Esophagus squamous epithelium (tissue), 5 donors: ENCODE results near the gene PGLYRP4. TPM values are rescaled to one million over a fixed set of nuclear protein-coding genes. Genes with fewer than 3 reads are reported as not detected.
"Not testable (repeated sequence)": the region's sequence is repeated elsewhere in the genome, so short reads cannot be mapped to it uniquely, and the experiment has no call there.

Source experiments
- DNase-seq: peaks from one replicate; lab custom pipeline; 2025; lab: John Stamatoyannopoulos, UW
- H3K27ac ChIP-seq, 4 donors: fragments of 200-600 bp; sonication (generic); one replicate each; pipeline ENCODE4 v1.5.1; 2016 to 2019; ENCODE audit warnings: mild to moderate bottlenecking in 1 of 4
- H3K27me3 ChIP-seq, 4 donors: fragments of 200-600 bp; sonication (generic); 1 replicate in 3 of 4; 2 replicates in 1 of 4; pipeline versions ENCODE4 v1.5.1 to v1.6.0; 2017 to 2021; ENCODE audit warnings: antibody characterized with exemption in 1 of 4
- H3K36me3 ChIP-seq, 3 donors: fragments of 200-600 bp; sonication (generic); one replicate each; pipeline ENCODE4 v1.5.1; 2016 to 2019
- H3K4me1 ChIP-seq, 3 donors: fragments of 200-600 bp; sonication (generic); one replicate each; pipeline ENCODE4 v1.5.1; 2017 to 2019
- H3K4me3 ChIP-seq, 4 donors: fragments of 200-600 bp; sonication (generic); 1 replicate in 3 of 4; 2 replicates in 1 of 4; pipeline ENCODE4 v1.5.1; 2016 to 2019; ENCODE audit warnings: mild to moderate bottlenecking in 2 of 4, moderate library complexity in 1 of 4
- H3K9me3 ChIP-seq, 3 donors: fragments of 200-600 bp; sonication (generic); one replicate each; pipeline ENCODE4 v1.5.1; 2016 to 2019
- POLR2A ChIP-seq, 4 donors: fragments of 450-650 bp; IDR thresholded peaks; one replicate each; pipeline ENCODE4 v1.6.1; 2017; ENCODE audit warnings: antibody characterized with exemption in 4 of 4, mild to moderate bottlenecking in 4 of 4, moderate library complexity in 3 of 4
- WGBS, 2 donors: methylation state at CpG; one replicate each; pipeline ENCODE4 v1.1.5; 2018; 5-methylcytosine and 5-hydroxymethylcytosine counted together
- intact Hi-C: fragments of 100-400 bp; cut with DNase I; formaldehyde crosslinking; loops from one replicate; pipeline ENCODE4 v1.15.0; 2022
- total RNA-seq, 4 donors: library from RNA; depleted of rRNA; stranded (reverse); fragments of >200 nt; gene quantifications; one replicate each; pipeline ENCODE4 v1.1.0, GENCODE V29; 2016
- TF ChIP-seq, protein P1 (sequence below), 6 experiments: fragments of 450-650 bp in 4 of 6; fragments of 200-600 bp in 2 of 6; sonication (generic) in 2 of 6; IDR thresholded peaks; one replicate each; pipeline ENCODE4 v1.5.1; 2016 to 2019; ENCODE audit warnings: antibody characterized with exemption in 6 of 6, mild to moderate bottlenecking in 4 of 6, moderate library complexity in 4 of 6
- donor health status: DM: yes; HTN: yes; CAD: no.

Gene PGLYRP4
- total RNA-seq, 4 donors from 2014 or later, result 4.2 to 15.1 (median 6.9) TPM

DNA sequence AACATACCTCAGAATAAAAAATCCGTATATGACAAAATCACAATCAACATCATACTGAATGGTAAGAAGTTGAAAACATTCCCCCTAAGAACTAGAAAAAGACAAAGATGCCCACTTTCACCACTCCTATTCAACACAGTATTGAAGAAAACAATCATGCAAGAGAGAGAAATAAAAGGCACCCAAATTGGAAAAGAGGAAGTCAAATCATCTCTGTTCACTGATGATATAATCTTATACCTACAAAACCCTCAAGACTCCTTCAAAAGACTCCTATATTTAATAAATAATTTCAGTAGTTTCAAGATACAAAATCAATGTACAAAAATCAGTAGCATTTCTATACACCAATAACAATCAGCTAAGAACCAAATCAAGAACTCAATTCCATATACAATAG lies 14.7 kb downstream of the PGLYRP4 start:
- Histone ChIP-seq H3K27me3 (peaks cover 0 to 10% (median 0%) of the 10 kb centered on the region in 4 donors), H3K27ac (no peak overlapping the region), H3K4me3 (no peak overlapping the region), H3K9me3 (no peaks in the 10 kb centered on the region), H3K4me1 (no peaks in the 10 kb centered on the region), H3K36me3 (no peaks in the 10 kb centered on the region)
- no peak for DNase-seq
- WGBS, 2 donors, result 95% methylated on average over 1 of the region's 1 CpG
- intact Hi-C loops, result no loop called here
- TF ChIP-seq POLR2A (IDR thresholded peaks at IDR 0.05), result no peak
- TF ChIP-seq, protein P1, sequence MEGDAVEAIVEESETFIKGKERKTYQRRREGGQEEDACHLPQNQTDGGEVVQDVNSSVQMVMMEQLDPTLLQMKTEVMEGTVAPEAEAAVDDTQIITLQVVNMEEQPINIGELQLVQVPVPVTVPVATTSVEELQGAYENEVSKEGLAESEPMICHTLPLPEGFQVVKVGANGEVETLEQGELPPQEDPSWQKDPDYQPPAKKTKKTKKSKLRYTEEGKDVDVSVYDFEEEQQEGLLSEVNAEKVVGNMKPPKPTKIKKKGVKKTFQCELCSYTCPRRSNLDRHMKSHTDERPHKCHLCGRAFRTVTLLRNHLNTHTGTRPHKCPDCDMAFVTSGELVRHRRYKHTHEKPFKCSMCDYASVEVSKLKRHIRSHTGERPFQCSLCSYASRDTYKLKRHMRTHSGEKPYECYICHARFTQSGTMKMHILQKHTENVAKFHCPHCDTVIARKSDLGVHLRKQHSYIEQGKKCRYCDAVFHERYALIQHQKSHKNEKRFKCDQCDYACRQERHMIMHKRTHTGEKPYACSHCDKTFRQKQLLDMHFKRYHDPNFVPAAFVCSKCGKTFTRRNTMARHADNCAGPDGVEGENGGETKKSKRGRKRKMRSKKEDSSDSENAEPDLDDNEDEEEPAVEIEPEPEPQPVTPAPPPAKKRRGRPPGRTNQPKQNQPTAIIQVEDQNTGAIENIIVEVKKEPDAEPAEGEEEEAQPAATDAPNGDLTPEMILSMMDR (IDR thresholded peaks at IDR 0.05), result no peak

DNA sequence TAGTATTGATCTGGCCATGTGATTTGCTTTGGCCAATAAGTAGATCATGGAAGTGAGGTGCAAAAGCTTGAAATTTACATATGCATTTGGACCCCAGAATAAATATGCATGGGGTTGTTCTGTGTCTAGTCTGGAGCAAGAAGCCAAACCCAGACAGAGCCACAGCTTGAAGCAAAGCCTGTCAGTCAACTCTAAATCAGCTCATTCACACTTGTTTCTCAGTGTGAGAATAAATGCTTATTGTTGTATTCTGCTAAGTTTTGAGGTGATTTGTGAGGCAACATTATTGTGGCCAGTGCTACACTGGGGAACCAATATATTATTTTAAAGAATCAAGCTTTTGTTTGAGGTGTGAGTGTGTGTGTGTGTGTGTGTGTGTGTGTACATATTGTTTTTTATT lies 23.7 kb downstream of the PGLYRP4 start:
- Histone ChIP-seq H3K4me1 (no peaks in the 10 kb centered on the region), H3K4me3 (no peak overlapping the region), H3K9me3 (peaks cover 0 to 11% (median 4%) of the 10 kb centered on the region in 3 donors), H3K27me3 (peaks cover 0 to 11% (median 0%) of the 10 kb centered on the region in 4 donors), H3K36me3 (no peaks in the 10 kb centered on the region), H3K27ac (no peak overlapping the region)
- intact Hi-C loops, result no loop called here
- TF ChIP-seq, protein P1 (IDR thresholded peaks at IDR 0.05), result no peak
- no peak for TF ChIP-seq POLR2A (IDR thresholded peaks at IDR 0.05)
- no peak for DNase-seq

DNA sequence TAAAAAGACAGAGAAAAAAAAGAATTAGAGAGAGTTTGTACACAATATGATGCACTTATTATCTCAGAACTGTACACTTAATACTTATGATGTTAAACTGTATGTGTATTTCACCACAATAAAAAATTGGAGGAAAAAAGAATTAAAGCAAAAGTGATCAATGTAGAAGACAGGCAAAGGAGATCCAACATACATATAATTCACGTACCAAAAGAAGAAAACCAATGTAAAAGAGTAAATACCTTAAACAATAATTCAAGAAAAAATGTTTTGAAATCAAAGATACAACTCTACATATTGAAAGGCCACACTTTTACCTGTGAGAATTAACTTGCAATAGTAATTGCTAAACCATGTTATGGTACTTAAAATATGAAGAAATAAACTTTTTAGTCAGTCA lies 26.1 kb downstream of the PGLYRP4 start:
- 0 to 56% methylated on average over 1 of the region's 1 CpG for WGBS, 2 donors
- DNase-seq, result no peak
- Histone ChIP-seq H3K36me3 (no peaks in the 10 kb centered on the region), H3K4me3 (no peak overlapping the region), H3K27me3 (peaks cover 0 to 13% (median 0%) of the 10 kb centered on the region in 4 donors), H3K9me3 (peaks cover 0 to 7% (median 4%) of the 10 kb centered on the region in 3 donors), H3K27ac (no peak overlapping the region), H3K4me1 (no peaks in the 10 kb centered on the region)
- intact Hi-C loops, result no loop called here
- no peak for TF ChIP-seq POLR2A (IDR thresholded peaks at IDR 0.05)
- TF ChIP-seq, protein P1 (IDR thresholded peaks at IDR 0.05), result no peak

DNA sequence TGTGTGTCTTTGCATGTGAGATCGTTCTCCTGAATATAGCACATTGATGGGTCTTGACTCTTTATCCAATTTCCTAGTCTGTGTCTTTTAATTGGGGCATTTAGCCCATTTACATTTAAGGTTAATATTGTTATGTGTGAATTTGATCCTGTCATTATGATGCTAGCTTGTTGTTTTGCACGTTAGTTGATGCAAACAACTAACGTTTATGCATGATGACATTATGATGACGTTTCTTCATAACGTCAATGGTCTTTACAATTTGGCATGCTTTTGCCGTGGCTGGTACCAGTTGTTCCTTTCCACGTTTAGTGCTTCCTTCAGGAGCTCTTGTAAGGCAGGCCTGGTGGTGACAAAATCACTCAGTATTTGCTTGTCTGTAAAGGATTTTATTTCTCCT lies 30.5 kb downstream of the PGLYRP4 start:
- DNase-seq, H3K9me3 ChIP-seq, H3K4me1 ChIP-seq, H3K4me3 ChIP-seq, H3K36me3 ChIP-seq, intact Hi-C loops, H3K27ac ChIP-seq: not testable (repeated sequence)
- H3K27me3 ChIP-seq, result peaks cover 0 to 13% (median 0%) of the 10 kb centered on the region in 4 donors
- WGBS, 2 donors, result 82 to 86% methylated on average over 7 of the region's 7 CpGs

DNA sequence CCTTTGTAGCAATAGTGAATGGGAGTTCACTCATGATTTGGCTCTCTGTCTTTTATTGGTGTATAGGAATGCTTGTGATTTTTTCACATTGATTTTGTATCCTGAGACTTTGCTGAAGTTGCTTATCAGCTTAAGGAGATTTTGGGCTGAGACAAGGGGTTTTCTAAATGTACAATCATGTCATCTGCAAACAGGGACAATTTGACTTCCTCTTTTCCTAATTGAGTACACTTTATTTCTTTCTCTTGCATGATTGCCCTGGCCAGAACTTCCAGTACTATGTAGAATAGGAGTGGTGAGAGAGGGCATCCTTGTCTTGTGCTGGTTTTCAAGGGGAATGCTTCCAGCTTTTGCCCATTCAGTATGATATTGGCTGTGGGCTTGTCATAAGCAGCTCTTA lies 32.6 kb downstream of the PGLYRP4 start:
- H3K4me3 ChIP-seq, DNase-seq, intact Hi-C loops, H3K36me3 ChIP-seq, H3K9me3 ChIP-seq, H3K27ac ChIP-seq: not testable (repeated sequence)
- H3K27me3 ChIP-seq, result peaks cover 0 to 13% (median 0%) of the 10 kb centered on the region in 4 donors
- peaks cover 0 to 12% (median 0%) of the 10 kb centered on the region in 3 donors for H3K4me1 ChIP-seq

DNA sequence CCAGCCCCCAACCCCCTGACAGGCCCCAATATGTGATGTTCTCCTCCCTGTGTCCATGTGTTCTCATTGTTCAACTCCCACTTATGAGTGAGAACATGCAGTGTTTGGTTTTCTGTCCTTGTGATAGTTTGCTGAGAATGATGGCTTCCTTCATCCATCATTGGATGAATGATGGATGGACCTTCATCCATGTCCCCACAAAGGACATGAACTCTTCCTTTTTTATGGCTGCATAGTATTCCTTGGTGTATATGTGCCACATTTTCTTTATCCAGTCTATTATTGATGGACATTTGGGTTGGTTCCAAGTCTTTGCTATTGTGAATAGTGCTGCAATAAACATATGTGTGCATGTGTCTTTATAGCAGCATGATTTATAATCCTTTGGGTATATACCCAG lies 34.3 kb downstream of the PGLYRP4 start:
- H3K4me1 ChIP-seq, result peaks cover 0 to 20% (median 0%) of the 10 kb centered on the region in 3 donors
- H3K36me3 ChIP-seq, H3K27me3 ChIP-seq, intact Hi-C loops, H3K27ac ChIP-seq, H3K9me3 ChIP-seq, H3K4me3 ChIP-seq, DNase-seq: not testable (repeated sequence)

DNA sequence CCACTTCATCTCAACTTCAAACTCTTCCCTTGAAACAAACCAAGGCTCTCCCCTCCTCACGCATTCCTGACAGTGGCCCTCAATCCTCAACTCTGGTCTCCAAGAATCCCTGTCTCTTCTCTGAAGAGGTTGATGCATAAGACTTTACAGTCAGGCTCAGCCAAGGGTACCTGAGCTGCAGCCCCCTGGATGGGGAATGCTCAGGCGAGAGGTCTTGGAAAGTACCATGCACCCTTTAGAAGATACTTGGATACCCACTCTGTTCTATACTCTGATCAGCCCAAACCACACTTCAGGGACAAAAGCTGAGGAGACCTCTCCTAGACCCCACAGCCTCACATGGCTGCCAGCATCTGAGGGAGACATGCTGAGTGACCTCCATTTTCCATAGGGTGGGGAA lies 35.4 kb downstream of the PGLYRP4 start:
- H3K4me3 ChIP-seq, result no peak overlapping the region
- no peak for DNase-seq
- intact Hi-C loops, result no loop called here

More for the DNA sequence above, 35.4 kb downstream of the PGLYRP4 start:
- no peaks in the 10 kb centered on the region for H3K9me3 ChIP-seq
- H3K36me3 ChIP-seq, result peaks cover 0 to 14% (median 0%) of the 10 kb centered on the region in 3 donors
- no peak for TF ChIP-seq POLR2A (IDR thresholded peaks at IDR 0.05)
- TF ChIP-seq, protein P1 (IDR thresholded peaks at IDR 0.05), result no peak
- 84 to 100% methylated on average over 1 to 2 of the region's 2 CpGs for WGBS, 2 donors
- no peaks in the 10 kb centered on the region for H3K27me3 ChIP-seq
- H3K27ac ChIP-seq, result peak overlapping the region; percentile 44 to 81 (median 79)
- H3K4me1 ChIP-seq, result peaks cover 0 to 20% (median 0%) of the 10 kb centered on the region in 3 donors
